ENCODE data around the gene FILIP1L.

FILIP1L gene

DNA sequence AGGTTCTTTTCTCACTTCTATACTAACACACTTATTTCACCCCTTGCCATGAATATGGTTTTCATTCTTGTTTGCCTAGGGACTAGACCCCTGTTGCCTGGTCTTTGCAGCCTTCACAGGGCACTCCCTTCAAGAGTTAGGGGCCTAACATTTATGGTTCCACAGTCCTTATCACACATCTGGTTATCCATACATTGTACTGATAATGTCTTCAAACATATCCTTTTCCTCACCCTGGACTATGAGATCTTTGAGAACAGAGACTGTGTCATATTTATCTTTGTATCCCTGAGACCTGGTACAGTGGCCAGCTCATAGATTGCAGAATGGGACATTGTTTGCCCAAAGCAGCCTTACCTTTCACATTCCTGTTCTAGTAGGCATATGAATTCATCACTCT is 190.4 kb downstream of the FILIP1L start:
- DNase-seq (ENCODE audit: low spot score): no peak

DNA sequence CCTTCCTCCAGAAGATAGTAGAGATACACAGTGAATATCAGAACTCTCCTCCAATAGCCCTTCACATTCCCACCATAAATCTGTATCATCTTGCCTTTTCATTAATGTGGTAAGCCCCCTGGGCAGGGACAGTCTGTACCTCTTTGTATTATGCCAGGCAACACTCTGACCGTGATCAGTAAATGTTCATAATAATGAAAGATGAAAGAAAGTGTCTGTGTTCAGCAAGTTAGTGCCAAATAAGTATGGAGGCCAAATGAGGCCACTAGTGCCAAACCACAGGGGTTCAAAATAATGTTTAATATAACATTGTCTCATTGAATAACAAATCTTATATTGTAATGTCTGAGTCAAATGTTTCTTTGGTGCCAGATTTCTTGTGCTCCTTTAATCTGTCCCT is 192.3 kb downstream of the FILIP1L start:
- no peak for DNase-seq (ENCODE audit: low spot score)

DNA sequence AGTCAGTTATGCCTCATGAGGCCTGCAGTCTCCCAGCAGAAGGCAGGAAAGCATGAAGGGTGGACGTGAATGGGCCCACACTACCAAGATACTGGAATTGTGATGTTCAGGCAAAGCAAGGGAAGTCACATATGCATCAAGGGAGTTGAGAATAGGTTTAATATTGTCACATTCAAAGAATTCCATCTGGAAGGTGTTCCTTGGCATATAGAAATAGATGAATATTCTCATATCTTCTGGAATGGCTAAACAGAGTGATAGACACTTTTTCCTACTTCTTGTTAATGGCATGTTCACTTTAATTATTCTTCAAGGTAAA is 193.0 kb downstream of the FILIP1L start:
- no peak for DNase-seq (ENCODE audit: low spot score)

DNA sequence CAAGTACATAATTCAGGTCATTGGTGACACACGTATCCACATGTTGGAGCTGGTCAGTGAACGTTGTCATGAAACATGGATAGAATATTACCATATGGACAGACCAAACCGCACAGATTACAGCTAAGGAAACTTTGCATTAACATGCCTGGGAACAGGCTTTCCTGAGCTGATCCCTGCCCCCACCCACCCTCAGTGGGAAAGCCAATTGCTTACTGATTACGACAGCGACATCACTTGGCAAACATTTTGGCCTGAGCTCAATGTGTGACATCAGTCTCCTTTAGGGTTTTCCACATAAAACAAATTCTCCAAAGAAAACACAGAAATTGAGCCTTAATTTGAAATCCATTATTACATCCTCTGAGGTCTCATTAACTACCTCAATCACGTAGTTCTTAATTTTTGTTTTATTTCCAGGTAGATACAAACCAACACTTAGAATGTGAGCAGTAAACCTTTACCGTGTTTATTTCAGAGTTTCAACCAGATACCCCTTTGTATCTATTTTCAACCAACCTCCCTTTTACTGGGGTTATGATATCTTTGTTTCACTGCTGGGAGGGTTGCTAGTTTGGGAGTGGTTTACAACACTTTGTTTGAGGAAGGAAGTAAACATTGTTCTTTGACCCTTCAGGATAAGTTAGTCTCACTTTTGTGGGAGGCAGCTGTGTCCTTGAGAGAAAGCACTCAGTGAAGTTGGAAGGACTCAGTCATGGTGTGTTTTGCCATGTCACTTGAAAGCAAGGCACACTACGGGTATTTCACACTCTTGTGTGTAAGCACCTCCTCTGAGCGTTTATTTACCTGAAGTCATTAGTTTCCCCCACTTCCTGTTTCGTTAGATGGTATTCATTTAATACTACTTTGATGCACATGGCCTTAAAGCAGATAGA is 193.6 kb downstream of the FILIP1L start:
- DNase-seq (ENCODE audit: low spot score): no peak

DNA sequence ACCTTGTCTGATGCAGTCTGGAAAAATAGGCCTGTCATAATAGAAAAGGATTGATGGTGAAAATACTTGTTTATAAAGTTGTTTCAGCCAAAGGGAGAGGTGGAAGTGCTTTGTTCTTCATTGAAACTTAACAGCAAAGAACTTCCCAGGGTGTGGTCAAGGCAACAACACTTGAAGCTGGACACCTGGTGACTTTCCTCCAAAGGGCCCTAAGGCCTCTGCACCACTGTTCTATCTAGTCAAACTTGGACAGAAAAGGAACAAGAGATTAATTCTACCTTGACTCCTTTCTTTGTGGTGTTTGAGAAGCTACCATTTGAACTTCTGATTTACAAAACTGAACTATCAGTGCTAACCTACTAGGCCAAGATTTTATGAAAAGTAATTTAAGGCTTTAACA is 194.6 kb downstream of the FILIP1L start:
- no peak for DNase-seq (ENCODE audit: low spot score)

DNA sequence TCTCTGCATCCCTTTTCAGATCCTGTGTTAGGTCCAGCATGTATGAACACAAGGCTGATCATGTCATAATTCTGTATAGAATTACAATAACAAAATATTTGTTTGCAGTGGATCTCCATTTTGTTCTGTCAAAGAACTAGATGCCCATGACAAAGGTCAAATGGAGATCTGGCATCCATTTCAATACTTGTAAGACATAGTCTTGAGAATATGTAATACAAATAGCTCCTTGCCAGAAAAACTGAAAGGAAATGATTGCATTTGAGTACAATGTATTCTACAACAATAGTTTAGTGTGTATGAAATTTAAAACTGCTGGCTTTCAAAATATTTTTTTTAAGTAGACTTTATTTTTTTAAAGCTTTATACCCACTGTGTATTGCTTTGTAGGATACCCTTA is 195.6 kb downstream of the FILIP1L start:
- no peak for DNase-seq (ENCODE audit: low spot score)

DNA sequence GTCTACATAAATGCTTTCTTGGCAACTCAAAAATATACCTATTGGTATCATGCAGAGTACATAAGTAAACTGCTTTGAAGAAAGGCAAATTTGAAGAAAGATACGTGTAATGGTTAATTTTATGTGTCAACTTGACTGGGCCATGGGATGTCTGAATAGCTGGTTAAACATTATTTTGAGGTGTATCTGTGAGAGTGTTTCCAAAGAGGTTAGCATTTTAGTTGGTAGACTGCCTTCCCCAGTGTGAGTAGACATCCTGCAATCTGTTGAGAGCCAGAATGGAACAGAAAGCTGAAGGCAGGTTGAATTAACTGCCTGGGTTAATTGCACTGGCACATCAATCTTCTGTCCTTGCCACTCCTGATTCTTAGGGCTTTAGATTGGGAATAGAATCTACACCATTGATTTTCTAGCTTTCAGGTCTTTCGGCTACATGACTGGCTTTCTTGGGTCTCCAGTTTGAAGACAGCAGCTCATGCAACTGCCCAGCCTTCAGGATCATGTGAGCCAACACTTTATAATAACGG is 198.3 kb downstream of the FILIP1L start:
- no peak for DNase-seq (ENCODE audit: low spot score)

DNA sequence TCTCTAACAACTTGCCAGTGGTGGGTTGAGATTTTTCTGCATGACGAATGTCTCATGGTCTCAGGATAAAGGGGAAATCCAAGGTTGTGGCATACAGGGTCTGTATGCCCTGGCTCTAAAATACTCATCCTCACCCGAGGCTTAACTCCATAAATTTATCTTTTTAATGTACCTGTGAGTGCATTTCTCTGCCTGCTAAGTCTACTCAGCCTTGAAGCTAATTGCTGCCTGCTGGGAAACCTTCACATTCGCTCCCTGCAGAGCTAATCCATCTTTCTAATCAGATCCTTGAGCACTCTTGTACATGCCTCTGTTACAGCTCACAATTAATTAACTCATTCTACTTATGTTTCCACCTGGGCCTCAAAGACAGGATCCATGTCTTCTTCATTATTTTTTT is 202.9 kb downstream of the FILIP1L start:
- no peak for DNase-seq (ENCODE audit: low spot score)

DNA sequence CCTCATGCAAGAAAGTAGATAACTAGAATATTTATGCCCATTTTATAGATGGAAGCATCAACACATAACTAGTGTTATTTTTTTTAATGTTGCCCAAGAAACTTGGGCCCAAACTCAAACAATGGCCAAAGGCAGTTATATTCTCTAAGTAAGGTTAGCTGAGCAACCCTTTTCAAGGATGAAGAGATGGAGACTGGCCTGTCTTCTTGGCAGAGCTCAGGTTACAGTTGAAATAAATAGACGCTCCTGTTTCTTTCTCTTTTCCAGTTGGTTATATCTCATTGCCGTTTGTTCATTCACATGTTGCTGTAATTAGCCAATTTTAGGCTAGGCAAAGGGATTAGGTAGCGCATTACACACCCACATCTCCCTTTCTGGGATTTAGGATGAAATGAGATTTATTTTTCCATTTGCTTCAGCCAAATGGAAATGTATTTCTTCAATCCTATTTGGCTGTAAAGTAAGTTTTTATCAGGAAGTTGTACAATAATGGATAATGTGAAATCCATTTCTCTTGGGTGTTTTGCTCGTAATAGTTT is 203.5 kb downstream of the FILIP1L start:
- DNase-seq (ENCODE audit: low spot score): no peak

DNA sequence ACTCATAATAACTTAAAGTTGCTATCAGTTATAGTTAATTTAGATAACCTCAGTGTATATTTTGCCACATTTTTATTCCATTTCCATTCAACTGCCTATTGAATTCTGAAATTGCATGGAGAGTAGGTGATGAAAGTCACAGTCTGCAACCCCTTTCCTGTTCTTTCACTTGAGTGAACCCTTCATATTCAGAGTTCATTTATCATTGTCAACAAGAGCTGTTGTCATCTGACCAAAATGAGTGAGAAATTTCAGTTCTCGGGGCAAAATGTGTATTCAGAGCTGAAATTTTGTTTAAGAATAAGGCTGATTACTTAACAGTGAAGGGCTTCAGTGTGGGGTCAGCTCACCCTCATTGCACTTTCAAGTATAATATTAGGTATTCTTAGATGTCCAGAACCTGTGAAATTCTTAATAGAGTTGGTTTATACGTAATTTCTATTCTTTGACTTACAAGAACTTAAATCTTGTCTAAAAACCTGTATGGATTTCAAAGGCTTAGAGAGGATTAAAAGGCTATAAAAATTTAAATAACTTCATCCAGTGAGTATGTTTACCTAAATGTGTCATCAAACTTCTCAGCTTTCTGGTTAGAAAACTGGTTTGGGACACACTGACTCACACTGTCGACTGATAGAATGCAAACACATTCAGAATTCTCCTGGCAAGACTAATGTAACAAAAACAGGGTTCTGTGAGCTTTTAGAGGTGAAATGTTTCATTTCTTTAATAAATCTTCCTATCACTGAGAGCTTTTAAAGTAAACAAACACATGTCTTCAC is 204.4 kb downstream of the FILIP1L start:
- no peak for DNase-seq (ENCODE audit: low spot score)

DNA sequence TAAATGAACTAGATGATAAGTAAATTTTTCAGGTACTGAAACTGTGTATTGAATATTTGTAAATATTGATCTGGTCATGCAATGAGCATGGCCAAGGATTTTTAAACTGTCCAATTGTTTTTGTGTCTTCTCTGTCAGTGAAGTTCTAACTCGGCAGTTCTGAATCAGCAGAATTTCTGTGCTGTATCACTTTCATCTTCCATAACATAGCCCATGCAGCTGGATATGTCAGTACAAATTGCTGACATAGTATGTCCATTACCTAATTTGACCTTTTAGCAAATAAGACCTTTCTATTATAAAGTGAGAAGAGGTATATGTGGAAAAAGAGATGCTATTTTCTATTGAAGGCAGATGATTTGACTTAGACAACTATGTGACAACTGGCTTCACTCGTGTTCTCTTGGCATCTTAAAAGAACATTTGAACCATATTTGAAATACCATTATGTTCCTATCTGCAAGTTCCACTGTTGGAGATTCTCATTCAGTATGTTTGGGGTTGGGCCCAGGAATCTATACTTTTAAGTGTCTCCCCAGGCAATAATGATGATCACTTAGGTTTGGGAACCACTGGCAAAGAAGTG is 206.2 kb downstream of the FILIP1L start:
- DNase-seq (ENCODE audit: low spot score): no peak

DNA sequence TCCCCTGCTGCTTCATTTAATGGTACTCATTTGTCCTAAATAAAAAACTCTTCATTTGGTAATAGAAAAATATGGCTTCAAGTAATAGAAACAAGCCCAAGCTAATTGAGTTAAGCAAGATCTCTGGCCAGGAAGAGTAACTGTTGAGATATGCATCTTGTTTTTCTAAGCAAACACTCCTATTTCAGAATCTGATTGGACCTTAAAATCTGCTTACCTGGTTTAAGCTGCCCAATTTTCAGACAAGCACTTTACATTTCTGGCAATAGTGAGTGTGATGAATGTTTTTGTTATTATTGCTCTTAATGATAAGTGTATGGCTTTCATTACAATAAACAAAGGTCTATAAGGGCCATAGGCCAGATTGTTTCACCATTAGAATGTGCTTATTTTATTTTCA is 210.4 kb downstream of the FILIP1L start:
- DNase-seq (ENCODE audit: low spot score): no peak

DNA sequence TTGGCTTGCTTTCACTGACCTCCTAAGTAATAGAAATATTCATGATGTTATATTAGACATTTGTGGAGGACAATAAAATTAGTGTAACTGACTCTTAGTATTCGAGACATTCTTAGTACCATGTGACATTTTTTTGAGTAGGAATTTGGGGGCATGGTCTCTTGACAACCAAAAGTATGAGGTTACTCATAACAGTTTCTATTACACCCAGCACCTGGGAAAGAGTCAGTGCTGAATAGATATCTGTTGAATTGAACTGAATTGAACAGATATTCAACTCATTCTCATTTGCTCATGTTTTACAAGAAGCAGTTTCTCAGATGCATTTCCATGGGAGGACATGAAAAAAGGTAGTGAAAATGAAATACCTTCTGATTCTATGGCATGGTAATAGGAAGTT is 212.2 kb downstream of the FILIP1L start:
- no peak for DNase-seq (ENCODE audit: low spot score)

DNA sequence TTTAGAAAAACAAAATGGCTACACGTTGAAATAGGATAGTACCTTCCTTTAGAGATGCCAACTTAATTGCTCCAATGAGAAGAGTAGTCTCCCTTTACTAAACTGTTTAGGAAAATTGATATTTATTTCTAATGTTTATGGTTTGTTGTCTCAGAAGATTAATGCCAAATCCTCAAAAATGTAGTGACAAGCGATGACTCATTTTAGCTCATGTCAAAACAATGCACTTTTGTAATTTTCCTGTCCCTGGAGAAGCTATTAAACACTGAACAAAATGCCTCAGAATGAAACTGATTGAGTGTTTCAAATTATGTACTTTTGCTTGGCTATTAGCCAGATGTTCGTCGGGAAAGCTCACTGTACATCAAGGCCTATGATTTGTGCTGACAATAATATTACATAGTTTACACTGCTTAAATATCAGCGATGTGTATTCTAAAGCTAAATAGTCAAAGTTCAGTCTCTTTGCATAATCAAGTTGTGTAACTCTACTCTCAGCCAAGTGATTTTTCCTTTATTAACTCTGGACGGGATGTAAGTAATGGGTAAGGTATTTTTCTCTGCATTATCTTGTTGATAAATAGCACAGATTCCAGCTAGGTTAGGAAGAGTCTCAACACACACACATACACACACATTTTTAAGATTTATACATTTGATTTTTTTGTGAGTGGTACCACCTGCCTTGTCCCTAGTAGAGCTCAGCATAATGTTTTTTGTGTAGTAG is 212.9 kb downstream of the FILIP1L start:
- DNase-seq (ENCODE audit: low spot score): no peak

DNA sequence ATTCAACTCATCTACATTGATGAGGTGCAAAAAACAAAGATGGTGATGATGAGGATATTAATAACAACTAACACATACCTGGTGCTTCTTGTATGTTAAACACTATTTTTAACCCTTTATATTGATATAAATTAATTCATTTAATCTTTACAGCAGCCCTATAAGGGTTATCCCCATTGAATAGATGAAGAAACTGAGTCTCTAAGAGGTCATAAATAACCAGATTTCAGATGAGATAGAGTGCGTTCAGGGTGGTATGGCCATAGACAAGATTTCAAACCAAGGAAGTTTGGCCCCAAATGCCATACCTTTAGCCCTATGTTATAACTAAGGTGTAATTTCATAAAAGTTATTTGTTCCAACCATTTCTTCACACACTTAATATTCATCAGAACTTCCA is 214.1 kb downstream of the FILIP1L start:
- DNase-seq (ENCODE audit: low spot score): no peak

DNA sequence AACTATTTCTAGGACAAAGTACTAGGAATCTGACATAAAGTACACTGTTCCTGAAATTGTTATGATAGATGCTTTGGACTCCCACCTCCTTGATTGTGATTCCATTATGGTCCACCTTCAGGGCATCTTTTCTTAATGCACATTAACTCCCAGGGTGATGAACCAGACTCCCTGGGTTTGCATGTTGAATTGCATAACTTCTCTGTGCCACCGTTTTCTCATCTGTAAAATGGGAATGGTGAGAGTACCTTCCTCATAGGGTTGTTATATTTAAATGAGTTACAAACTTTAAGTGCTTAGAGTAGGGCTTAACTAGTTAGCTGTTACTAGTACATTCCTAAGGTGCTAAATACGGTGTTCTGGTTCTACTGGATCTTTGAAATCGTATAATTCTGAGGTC is 214.7 kb downstream of the FILIP1L start:
- DNase-seq (ENCODE audit: low spot score): no peak

DNA sequence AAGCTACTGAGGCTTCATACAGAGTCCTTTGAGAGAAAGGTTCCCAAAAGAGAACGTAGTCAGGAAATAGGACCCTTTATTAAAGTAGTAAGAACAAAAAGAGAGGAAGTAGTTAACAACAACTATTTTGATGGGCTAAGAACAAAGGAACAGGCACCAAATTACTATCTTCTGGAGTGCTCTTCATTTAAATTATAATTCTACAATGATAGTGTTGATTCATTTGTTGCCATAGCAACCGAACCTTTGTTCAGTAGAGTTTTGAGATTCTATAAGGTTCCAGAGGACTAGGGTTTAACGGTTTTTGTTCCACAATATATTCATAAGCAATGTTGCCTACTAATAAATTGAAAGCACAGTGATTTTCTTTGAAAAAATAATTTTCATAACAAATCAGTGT is 217.8 kb downstream of the FILIP1L start:
- DNase-seq (ENCODE audit: low spot score): no peak

DNA sequence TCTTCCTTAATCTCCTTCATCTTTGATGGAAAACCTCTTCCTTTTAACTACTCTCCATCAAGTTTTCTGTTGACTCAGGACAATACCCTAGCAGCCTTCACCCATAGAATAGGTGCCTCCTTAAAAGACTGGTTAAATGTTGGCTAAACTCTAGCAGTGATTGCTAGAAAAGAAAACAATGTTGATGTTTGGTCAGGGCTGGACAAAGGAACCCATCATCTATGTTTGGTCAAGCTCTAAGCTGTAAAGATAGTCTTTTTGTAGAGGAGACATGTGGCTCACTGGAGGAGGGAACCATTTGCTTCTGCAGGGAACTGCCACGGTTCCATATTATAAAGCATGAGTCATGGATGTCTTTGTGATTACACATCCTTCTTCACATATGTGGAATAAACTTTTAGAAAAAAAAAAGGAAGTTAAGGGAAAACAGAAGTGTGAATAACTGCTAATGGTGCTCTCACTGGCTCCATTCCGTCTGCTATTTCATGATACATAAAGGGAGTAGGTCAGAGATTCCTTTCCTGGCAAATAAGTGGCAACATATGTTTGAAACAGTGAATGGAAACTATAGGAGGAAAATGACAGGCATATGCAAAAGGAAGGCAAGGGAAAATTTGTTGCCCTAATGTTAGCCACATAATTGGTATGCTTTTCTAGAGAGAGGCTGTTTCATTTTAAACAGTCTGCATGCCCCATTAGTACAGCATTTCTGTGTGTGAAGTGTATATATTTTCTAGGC is 218.4 kb downstream of the FILIP1L start:
- no peak for DNase-seq (ENCODE audit: low spot score)

DNA sequence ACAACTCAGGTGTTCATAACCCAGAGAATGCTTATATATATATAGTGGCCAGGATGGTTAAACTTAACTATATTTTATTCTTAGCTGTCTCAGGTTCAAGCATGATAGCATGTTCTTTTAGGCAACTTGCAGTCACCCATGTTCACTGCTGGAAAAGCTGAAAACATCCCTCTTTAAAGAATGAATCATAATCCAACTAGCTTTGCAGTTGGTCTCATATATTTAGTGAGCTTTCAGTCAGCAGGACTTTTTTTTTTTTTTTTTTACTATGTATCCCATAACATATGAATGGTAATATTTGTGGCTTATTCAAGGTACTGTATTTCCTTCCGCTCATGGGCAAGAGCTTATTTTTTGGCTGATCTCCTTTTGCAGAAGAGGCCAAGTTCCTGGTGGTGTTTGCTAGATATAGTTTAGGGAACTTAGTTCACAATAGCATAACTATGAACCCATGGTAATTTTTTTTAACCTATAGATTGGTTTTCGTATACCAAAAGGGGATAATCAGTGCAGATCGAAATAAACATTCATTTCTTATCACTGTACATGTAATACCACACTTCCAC is 219.1 kb downstream of the FILIP1L start:
- DNase-seq (ENCODE audit: low spot score): no peak

DNA sequence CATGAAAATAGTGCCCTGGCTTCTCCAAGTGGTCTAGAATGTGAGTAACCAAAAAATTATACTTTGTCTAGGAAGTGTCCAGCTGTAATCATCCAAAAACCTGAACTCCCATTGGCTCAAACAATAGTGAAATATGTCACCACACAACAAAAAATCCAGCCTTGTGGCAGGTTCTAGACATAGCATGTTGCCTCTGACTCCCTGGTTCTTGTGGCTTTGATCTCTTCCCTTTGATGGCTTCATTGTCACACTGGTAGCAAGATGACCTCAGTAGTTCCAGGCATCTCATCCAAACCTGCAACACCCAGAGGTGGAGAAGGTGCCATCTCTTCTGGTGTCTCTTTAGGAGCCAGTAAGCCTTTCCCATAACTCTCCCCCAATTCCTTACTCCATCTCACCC is 222.0 kb downstream of the FILIP1L start:
- no peak for DNase-seq (ENCODE audit: low spot score)

Data from CD4-positive, alpha-beta T cell treated with Interleukin-2 at 100 ng/mL for 4 hours (primary cell).